ENCODE results near the gene RBM19. TPM values are rescaled to one million over a fixed set of nuclear protein-coding genes. Genes with fewer than 3 reads are reported as not detected.

RBM19 gene
- total RNA-seq, 1 donor from 2014 or later, result 31.1 TPM

DNA sequence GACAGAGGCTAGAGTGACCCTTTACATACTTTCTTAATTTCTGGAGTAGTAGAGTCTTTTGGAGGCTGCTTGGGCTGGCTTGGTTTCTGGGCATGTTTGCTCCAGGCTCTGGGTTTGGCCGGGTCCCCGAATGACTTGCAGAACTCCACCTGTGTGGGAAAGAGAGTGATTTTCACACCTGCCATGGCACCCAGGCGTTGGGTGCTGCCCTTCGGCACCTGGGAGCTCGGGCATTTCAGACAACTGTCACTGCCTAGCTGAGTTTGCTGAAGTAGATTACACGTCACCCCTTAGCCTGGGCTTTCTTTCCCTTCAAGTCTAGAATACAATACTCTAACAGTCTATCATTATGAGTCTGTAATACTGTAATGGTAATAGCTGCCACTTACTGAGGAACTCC is 6.1 kb downstream of the RBM19 start:
- Mint-ChIP-seq H3K27me3 (ENCODE audit: unreplicated experiment) (no peaks in the 10 kb centered on the region), H3K4me1 (ENCODE audit: unreplicated experiment) (peaks cover 5% of the 10 kb centered on the region), H3K27ac (ENCODE audit: unreplicated experiment) (no peak overlapping the region), H3K36me3 (ENCODE audit: unreplicated experiment) (peaks cover 36% of the 10 kb centered on the region), H3K9me3 (ENCODE audit: unreplicated experiment) (no peaks in the 10 kb centered on the region), H3K4me3 (ENCODE audit: unreplicated experiment) (no peak overlapping the region)
- TF ChIP-seq, protein P1, sequence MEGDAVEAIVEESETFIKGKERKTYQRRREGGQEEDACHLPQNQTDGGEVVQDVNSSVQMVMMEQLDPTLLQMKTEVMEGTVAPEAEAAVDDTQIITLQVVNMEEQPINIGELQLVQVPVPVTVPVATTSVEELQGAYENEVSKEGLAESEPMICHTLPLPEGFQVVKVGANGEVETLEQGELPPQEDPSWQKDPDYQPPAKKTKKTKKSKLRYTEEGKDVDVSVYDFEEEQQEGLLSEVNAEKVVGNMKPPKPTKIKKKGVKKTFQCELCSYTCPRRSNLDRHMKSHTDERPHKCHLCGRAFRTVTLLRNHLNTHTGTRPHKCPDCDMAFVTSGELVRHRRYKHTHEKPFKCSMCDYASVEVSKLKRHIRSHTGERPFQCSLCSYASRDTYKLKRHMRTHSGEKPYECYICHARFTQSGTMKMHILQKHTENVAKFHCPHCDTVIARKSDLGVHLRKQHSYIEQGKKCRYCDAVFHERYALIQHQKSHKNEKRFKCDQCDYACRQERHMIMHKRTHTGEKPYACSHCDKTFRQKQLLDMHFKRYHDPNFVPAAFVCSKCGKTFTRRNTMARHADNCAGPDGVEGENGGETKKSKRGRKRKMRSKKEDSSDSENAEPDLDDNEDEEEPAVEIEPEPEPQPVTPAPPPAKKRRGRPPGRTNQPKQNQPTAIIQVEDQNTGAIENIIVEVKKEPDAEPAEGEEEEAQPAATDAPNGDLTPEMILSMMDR (IDR thresholded peaks at IDR 0.05), result no peak
- DNase-seq (ENCODE audit: extremely low spot score, unreplicated experiment), result no peak

DNA sequence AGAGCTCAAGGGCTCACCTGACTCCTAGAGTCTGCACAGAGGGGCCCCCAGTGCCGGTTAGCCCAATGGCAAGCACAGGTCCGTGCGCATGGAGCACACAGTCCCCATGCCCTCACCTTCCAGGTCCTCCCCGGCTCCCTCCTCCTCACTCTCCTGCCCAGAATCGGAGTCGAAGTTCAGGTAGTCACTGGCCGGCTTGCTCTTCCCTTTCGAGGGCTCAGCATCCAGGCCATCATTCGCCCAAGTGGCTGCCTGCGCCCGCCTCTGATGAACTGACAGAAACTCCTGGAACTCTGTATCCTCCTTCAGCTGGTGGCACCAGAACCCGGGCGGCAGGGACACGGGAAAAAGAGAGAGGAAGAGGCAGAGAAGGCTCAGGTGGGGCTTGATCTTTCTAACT is 7.0 kb downstream of the RBM19 start:
- no peak overlapping the region for H3K4me3 Mint-ChIP-seq (ENCODE audit: unreplicated experiment)
- no peaks in the 10 kb centered on the region for H3K4me1 Mint-ChIP-seq (ENCODE audit: unreplicated experiment)
- DNase-seq (ENCODE audit: extremely low spot score, unreplicated experiment), result no peak
- H3K9me3 Mint-ChIP-seq (ENCODE audit: unreplicated experiment), result no peaks in the 10 kb centered on the region
- TF ChIP-seq, protein P1 (IDR thresholded peaks at IDR 0.05), result no peak
- H3K36me3 Mint-ChIP-seq (ENCODE audit: unreplicated experiment), result peaks cover 41% of the 10 kb centered on the region
- H3K27me3 Mint-ChIP-seq (ENCODE audit: unreplicated experiment), result no peaks in the 10 kb centered on the region
- H3K27ac Mint-ChIP-seq (ENCODE audit: unreplicated experiment), result no peak overlapping the region

DNA sequence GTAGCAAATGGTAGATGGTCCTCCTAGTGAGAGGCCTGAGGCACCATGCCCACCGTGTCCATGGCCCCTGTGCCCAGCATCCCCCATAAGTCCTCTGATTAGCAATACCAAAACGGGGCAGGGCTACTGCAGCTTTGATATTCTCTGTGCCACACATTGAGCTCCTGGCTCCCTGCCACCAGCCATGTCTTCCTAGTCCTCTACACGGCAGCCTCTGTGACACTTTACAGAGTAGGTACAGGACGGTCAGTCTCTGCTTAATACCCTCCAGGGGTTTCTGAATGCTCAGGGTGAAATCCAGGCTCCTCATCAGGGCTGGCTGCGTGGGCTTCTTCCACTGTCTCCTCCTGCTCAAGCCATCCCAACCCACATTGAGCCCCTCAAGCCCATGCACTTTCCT is 8.0 kb downstream of the RBM19 start:
- TF ChIP-seq, protein P1 (IDR thresholded peaks at IDR 0.05), result no peak
- no peak overlapping the region for H3K4me3 Mint-ChIP-seq (ENCODE audit: unreplicated experiment)
- H3K27me3 Mint-ChIP-seq (ENCODE audit: unreplicated experiment), result no peaks in the 10 kb centered on the region
- H3K27ac Mint-ChIP-seq (ENCODE audit: unreplicated experiment), result no peak overlapping the region
- DNase-seq (ENCODE audit: extremely low spot score, unreplicated experiment), result no peak
- no peaks in the 10 kb centered on the region for H3K4me1 Mint-ChIP-seq (ENCODE audit: unreplicated experiment)
- no peaks in the 10 kb centered on the region for H3K9me3 Mint-ChIP-seq (ENCODE audit: unreplicated experiment)
- peaks cover 48% of the 10 kb centered on the region for H3K36me3 Mint-ChIP-seq (ENCODE audit: unreplicated experiment)

DNA sequence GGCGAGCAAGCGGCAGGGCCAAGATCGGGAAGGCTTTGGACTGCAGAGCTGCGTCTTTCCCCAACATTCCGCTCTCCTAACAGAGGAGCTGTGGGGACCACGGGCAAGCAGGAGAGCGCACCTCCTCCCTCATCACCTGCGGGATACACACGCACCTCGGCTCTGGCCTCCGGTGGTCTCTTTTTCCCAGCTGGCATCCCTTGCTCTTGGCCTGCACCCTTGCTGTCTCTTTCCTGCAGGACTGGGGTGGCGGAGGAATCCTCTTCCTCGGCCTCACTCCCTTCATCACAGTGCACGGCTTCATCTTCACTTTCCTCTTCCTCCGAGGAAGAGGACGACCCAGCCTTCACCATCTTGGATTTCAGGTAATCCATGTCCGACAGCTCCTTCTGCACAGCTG is 8.5 kb downstream of the RBM19 start:
- Mint-ChIP-seq H3K27me3 (ENCODE audit: unreplicated experiment) (no peaks in the 10 kb centered on the region), H3K27ac (ENCODE audit: unreplicated experiment) (no peak overlapping the region), H3K4me1 (ENCODE audit: unreplicated experiment) (no peaks in the 10 kb centered on the region), H3K9me3 (ENCODE audit: unreplicated experiment) (no peaks in the 10 kb centered on the region), H3K4me3 (ENCODE audit: unreplicated experiment) (no peak overlapping the region), H3K36me3 (ENCODE audit: unreplicated experiment) (peaks cover 48% of the 10 kb centered on the region)
- TF ChIP-seq, protein P1 (IDR thresholded peaks at IDR 0.05), result no peak
- no peak for DNase-seq (ENCODE audit: extremely low spot score, unreplicated experiment)

DNA sequence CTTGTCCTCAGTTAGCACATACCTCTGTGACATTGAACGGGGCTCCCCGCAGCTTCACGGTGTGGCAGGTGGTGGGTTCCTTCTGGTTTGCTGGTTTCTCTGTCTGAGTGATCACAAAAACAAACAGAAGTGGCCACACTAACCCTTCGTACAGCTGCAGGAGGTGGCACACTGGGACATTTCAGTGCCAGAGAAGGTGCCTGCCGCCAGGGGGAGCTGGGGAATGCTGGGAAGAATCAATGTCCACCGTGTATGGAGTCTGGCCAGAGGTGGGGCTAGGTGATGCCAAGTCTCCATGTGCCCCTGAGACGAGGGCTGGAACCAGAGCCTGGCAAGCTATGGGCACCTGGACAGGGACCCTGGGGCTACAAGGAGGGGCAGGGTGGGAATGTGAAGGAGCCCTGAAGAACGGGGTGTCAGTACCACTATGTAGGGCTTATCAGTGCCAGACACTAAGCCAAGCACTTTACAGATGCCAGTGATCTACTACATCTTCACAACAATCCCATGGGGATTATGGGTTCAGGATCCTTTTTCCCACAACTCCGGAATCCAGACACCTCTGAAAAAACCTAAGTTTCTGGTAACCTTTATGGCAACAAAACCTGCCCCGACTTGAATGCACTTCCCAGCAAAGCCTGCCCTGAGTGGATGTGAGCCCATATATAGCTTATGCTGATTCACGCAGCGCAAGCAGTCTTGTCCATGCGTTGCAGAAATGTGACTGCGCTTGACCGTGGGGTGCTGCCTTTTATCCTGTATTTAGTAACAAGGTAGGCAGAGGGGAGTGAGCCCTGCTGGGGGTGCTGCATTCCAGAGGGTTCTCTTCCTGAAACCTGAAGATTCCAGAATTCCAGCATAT is 10.8 kb downstream of the RBM19 start:
- H3K4me1 Mint-ChIP-seq (ENCODE audit: unreplicated experiment), result no peaks in the 10 kb centered on the region
- no peak for DNase-seq (ENCODE audit: extremely low spot score, unreplicated experiment)
- H3K9me3 Mint-ChIP-seq (ENCODE audit: unreplicated experiment), result no peaks in the 10 kb centered on the region
- no peaks in the 10 kb centered on the region for H3K27me3 Mint-ChIP-seq (ENCODE audit: unreplicated experiment)
- TF ChIP-seq, protein P1 (IDR thresholded peaks at IDR 0.05), result peak; percentile 51
- peaks cover 38% of the 10 kb centered on the region for H3K36me3 Mint-ChIP-seq (ENCODE audit: unreplicated experiment)
- H3K4me3 Mint-ChIP-seq (ENCODE audit: unreplicated experiment), result no peak overlapping the region
- no peak overlapping the region for H3K27ac Mint-ChIP-seq (ENCODE audit: unreplicated experiment)

Data from osteocyte (in vitro differentiated cells).